Fibroblast of skin of right quadriceps (primary cell): Measurements from ENCODE around the gene MAGEB6.
"Not testable (repeated sequence)": the region's sequence is repeated elsewhere in the genome, so short reads cannot be mapped to it uniquely, and the experiment has no call there.

Source experiments
- DNase-seq: peaks from one replicate; pipeline ENCODE4 v3.0.0-alpha.2; 2013

Gene MAGEB6

GRCh38 chrX:26192204-26192603, at the start of gene MAGEB6:
Gene MAGEB6 (plus strand): TSS chrX:26192440. CDS start chrX:26193847, 1,407 bp downstream.
- no peak for DNase-seq

DNA sequence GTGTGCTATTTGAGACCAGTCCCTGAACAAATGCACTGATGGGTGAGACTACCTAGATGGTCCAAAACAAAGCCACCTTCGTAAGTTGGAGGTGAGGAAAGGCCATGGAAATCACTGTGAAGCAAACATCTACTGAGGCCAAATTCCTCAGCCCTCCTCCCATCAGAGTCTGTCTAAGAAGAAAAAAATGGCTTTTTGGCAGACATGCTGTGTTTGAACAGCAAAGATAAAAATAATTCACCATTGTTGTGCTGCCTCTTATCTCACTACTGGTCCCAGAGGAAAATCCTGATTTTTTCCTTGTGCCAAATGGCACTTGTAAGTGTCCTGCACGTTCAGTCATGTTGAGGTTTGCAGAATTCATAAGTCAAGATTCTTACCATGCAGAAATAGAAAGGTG, 46.2 kb upstream of the MAGEB6 start:
- no peak for DNase-seq

- no peak for DNase-seq
Measured at GRCh38 chrX:26160301-26160700, 31.9 kb upstream of the MAGEB6 start, which contains the start of gene MAGEB6B. Gene MAGEB6B (plus strand): TSS chrX:26160601. CDS start chrX:26160601, 0 bp downstream.

- DNase-seq, result no peak
Measured at GRCh38 chrX:26203561-26203960, 11.3 kb downstream of the MAGEB6 start.

DNA sequence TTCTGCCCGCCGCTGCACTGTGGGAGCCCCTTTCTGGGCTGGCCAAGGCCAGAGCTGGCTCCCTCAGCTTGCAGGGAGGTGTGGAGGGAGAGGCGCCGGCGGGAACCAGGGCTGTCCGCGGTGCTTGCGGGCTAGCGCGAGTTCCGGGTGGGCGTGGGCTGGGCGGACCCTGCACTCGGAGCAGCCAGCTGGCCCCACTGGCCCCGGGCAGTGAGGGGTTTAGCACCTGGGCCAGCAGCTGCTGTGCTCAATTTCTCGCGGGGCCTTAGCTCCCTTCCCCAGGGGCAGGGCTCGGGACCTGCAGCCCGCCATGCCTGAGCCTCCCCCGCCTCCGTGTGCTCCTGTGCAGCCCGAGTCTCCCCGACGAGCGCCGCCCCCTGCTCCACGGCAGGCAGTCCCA, 12.5 kb downstream of the MAGEB6 start:
- DNase-seq, result not testable (repeated sequence)

DNA sequence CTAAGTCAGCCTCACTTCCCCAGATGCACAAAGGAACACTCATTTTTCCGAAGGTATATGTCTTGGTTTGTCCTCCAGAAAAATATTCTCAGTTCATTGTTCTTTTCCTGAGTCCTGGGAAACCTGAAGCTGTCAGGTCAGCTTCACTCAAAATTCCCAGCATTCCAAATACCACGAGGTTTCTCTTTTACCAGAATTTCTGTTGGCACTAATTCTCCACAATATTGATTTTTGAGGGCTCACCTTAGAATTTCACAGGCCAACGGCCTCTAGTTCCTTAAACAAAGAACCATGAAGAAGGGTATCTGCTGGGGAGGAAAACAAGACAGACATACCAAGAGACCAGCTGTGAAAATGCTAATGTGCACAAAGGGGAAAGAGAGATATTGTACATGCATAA, 15.8 kb downstream of the MAGEB6 start:
- no peak for DNase-seq

DNA sequence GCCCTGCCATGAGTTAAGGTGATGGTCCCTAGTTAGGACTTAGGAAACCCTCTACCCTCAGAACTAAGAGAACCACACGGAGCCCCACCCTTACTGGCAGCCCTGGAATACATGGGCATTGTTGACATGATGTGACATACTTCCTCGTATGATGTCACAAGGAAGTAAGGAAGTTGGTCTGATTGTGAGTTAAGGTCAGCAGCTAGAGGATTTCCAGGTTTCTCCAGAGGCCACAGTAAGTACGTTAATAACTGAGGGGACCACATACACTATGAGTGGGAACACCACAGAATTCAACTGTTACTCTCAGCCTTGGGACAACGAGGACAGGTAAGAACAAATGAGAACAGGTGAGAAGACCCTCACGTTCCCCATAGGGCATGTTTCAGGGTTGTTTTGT, 23.6 kb downstream of the MAGEB6 start, which contains the start of gene MAGEB5:
TSS of gene MAGEB5 (plus strand) at position 301 of the 400 bp plus-strand sequence. CDS start 1,133 bp downstream, outside the sequence.
- DNase-seq, result no peak

- DNase-seq, result no peak
Measured at GRCh38 chrX:26219351-26219750, 27.1 kb downstream of the MAGEB6 start.

DNA sequence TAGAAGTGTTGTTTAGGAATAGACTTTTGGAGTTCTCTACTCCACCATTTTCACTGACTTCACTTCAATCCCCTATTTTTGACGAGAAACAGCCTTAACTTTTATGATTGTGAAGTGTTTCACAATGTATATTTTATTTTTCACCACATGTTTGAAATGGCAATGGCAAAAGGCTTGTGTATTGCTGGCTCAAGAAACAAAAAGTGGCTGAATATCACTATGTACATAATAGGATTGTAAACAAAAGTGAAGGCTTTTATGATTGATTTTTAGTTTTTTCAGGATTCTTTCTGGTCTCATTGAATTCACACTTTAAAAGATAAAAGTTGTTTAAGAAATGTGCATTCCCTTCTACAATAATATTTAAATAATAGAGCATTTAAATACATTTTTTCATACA, 41.9 kb downstream of the MAGEB6 start:
- DNase-seq, result no peak
